ENCODE measurements around the gene CNN1. TPM values are rescaled to one million over a fixed set of nuclear protein-coding genes. Genes with fewer than 3 reads are reported as not detected.

The CNN1 gene
- total and polyA plus RNA-seq, 2 experiments from 2014 or later, result 13.3 to 20.9 TPM

DNA sequence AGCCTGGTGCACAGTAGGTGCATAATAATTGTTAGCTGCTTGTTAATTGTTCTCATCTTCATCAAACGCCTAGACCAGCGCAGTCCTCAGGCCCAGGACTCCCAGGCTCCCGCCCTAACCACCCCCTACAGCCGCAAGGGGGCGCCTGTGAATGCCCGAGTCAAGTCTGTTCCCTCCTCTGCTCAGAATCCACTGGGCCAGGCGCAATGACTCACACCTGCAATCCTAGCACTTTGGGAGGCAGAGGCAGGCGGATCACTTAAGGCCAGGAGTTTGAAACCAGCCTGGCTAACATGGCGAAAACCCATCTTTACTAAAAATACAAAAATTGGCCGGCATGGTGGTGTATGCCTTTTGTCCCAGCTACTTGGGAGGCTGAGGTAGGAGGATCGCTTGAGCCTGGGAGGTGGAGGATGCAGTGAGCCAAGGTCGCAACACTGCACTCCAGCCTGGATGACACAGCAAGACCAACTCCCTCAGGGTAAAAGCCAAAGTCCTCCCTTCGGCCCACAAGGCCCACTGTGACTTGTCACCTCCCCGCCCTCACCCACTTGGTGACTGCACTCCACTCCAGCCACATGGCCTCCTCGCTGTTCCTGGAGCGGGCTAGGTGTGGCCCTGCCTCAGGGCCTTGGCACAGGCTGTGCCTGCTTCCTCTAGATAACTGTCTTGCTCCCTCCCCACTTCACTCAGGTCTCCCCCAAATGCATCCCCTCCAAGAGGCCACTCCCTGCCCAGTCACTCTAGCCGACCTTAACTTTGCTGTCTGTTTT, 42.1 kb upstream of the CNN1 start:
- TF ChIP-seq, protein P1, sequence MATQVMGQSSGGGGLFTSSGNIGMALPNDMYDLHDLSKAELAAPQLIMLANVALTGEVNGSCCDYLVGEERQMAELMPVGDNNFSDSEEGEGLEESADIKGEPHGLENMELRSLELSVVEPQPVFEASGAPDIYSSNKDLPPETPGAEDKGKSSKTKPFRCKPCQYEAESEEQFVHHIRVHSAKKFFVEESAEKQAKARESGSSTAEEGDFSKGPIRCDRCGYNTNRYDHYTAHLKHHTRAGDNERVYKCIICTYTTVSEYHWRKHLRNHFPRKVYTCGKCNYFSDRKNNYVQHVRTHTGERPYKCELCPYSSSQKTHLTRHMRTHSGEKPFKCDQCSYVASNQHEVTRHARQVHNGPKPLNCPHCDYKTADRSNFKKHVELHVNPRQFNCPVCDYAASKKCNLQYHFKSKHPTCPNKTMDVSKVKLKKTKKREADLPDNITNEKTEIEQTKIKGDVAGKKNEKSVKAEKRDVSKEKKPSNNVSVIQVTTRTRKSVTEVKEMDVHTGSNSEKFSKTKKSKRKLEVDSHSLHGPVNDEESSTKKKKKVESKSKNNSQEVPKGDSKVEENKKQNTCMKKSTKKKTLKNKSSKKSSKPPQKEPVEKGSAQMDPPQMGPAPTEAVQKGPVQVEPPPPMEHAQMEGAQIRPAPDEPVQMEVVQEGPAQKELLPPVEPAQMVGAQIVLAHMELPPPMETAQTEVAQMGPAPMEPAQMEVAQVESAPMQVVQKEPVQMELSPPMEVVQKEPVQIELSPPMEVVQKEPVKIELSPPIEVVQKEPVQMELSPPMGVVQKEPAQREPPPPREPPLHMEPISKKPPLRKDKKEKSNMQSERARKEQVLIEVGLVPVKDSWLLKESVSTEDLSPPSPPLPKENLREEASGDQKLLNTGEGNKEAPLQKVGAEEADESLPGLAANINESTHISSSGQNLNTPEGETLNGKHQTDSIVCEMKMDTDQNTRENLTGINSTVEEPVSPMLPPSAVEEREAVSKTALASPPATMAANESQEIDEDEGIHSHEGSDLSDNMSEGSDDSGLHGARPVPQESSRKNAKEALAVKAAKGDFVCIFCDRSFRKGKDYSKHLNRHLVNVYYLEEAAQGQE (IDR thresholded peaks at IDR 0.05; ENCODE audit: unreplicated experiment), result no peak
- TF ChIP-seq, protein P2, sequence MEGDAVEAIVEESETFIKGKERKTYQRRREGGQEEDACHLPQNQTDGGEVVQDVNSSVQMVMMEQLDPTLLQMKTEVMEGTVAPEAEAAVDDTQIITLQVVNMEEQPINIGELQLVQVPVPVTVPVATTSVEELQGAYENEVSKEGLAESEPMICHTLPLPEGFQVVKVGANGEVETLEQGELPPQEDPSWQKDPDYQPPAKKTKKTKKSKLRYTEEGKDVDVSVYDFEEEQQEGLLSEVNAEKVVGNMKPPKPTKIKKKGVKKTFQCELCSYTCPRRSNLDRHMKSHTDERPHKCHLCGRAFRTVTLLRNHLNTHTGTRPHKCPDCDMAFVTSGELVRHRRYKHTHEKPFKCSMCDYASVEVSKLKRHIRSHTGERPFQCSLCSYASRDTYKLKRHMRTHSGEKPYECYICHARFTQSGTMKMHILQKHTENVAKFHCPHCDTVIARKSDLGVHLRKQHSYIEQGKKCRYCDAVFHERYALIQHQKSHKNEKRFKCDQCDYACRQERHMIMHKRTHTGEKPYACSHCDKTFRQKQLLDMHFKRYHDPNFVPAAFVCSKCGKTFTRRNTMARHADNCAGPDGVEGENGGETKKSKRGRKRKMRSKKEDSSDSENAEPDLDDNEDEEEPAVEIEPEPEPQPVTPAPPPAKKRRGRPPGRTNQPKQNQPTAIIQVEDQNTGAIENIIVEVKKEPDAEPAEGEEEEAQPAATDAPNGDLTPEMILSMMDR (conservative IDR thresholded peaks at IDR 0.05; ENCODE audit: low read depth in 2 of 2), result peak; percentile 89 to 93
- Histone ChIP-seq H3K4me2 (no peak overlapping the region), H3K27me3 (ENCODE audit: insufficient read depth) (no peaks in the 10 kb centered on the region), H3K4me3 (no peak overlapping the region), H3K27ac (ENCODE audit: low read depth) (no peak overlapping the region), H3F3A (replicated peaks; ENCODE audit: low read depth) (0 out of 2 replicates have a peak, but pooled peaks cover 2% of the 10 kb centered on the region), H3K9me2 (ENCODE audit: insufficient read depth) (no peaks in the 10 kb centered on the region), H3K4me1 (ENCODE audit: insufficient read depth) (no peaks in the 10 kb centered on the region), H4K20me1 (replicated peaks; ENCODE audit: insufficient read depth) (no peaks in the 10 kb centered on the region), H3K79me2 (replicated peaks; ENCODE audit: insufficient read depth) (no peaks in the 10 kb centered on the region), H3K36me3 (ENCODE audit: insufficient read depth) (no peaks in the 10 kb centered on the region), H2AFZ (no peak overlapping the region)
- Mint-ChIP-seq H3K4me3 (no peak overlapping the region; the same call in 2 of the 3 replicates), H3K27ac (peak overlapping the region; percentile 76), H3K4me1 (no peaks in the 10 kb centered on the region), H3K9me3 (no peaks in the 10 kb centered on the region), H3K27me3 (ENCODE audit: insufficient read depth, low read depth, poor library complexity) (peaks cover 7% of the 10 kb centered on the region), H3K36me3 (ENCODE audit: low read depth) (peaks cover 4% of the 10 kb centered on the region; the same call in 2 of the 3 replicates)
- DNase-seq (ENCODE audit: low spot score) (peak; percentile 89), ATAC-seq (peak; percentile 100)

GRCh38 chr19:11499220-11499726, 39.4 kb upstream of the CNN1 start:
- H3K4me1 Mint-ChIP-seq, result peaks cover 1% of the 10 kb centered on the region; the same call in 1 of the 3 replicates
- H4K20me1 ChIP-seq (replicated peaks; ENCODE audit: insufficient read depth), result 0 out of 2 replicates have a peak, but pooled peaks cover 4% of the 10 kb centered on the region
- H3K9me3 Mint-ChIP-seq, result no peaks in the 10 kb centered on the region
- no peaks in the 10 kb centered on the region for H3K36me3 ChIP-seq (ENCODE audit: insufficient read depth)
- H3K79me2 ChIP-seq (replicated peaks; ENCODE audit: insufficient read depth), result 0 out of 2 replicates have a peak, but pooled peaks cover under 1% of the 10 kb centered on the region
- peaks cover under 1% of the 10 kb centered on the region; the same call in 1 of the 2 replicates for H3K4me1 ChIP-seq (ENCODE audit: insufficient read depth)
- H3F3A ChIP-seq (replicated peaks; ENCODE audit: low read depth), result 0 out of 2 replicates have a peak, but pooled peaks cover 2% of the 10 kb centered on the region
- H3K4me3 ChIP-seq, result no peak overlapping the region
- no peaks in the 10 kb centered on the region; the same call in 2 of the 3 replicates for H3K36me3 Mint-ChIP-seq (ENCODE audit: low read depth)
- H3K27me3 Mint-ChIP-seq (ENCODE audit: insufficient read depth, low read depth, poor library complexity), result peaks cover 7% of the 10 kb centered on the region
- no peaks in the 10 kb centered on the region for H3K9me2 ChIP-seq (ENCODE audit: insufficient read depth)
- no peak overlapping the region for H3K27ac Mint-ChIP-seq
- no peak overlapping the region for H2AFZ ChIP-seq
- no peaks in the 10 kb centered on the region for H3K27me3 ChIP-seq (ENCODE audit: insufficient read depth)
- no peak overlapping the region for H3K27ac ChIP-seq (ENCODE audit: low read depth)
- DNase-seq (ENCODE audit: low spot score), result no peak
- no peak overlapping the region for H3K4me2 ChIP-seq
- no peak overlapping the region for H3K4me3 Mint-ChIP-seq
- no peak for ATAC-seq
- TF ChIP-seq ZNF114 (CRISPR knock-in tag; IDR thresholded peaks at IDR 0.05) (no peak), POLR2AphosphoS5 (IDR thresholded peaks at IDR 0.05; ENCODE audit: low read depth) (no peak), EZH2 (IDR thresholded peaks at IDR 0.05; ENCODE audit: low read depth, unreplicated experiment) (no peak), ZNF462 (CRISPR knock-in tag; IDR thresholded peaks at IDR 0.05) (no peak), JUNB (IDR thresholded peaks at IDR 0.05; ENCODE audit: unreplicated experiment) (no peak), STAT1 (IDR thresholded peaks at IDR 0.05; ENCODE audit: unreplicated experiment) (no peak)

Data from GM23338 (cell line).